ENCODE data around the gene VTN. TPM values are rescaled to one million over a fixed set of nuclear protein-coding genes. Genes with fewer than 3 reads are reported as not detected.

VTN gene
- total and polyA plus RNA-seq, 11 donors = 16.9 to 120 (median 65.3) TPM

DNA sequence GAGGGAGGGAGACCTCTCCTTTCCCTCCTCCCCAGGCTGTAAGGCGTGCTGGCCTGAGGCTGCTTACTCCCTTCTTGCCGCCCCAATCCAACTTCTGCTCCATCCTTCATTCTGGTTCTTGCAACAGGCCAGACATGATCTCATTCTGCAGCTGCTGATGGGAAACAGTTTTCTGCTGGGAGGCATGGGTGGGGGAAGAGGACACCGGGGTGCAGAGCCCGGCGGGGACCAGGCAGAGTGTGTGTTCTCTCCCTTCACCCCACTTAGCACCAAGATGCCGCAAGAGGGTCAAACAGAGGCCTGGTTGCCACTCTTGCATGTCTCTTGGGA is 2.8 kb upstream of the VTN start:
- Histone ChIP-seq H3K27ac (no peak overlapping the region), H3K36me3 (no peaks in the 10 kb centered on the region), H3K27me3 (no peaks in the 10 kb centered on the region), H3K4me1 (peaks cover 7 to 39% (median 25%) of the 10 kb centered on the region in 12 donors), H3K4me3 (peak overlapping the region in 7 of 12 donors; percentile 60 to 85 (median 66)), H3K9me3 (no peaks in the 10 kb centered on the region)
- 77 to 89% (median 84%) methylated on average over 6 of the region's 6 CpGs for WGBS, 4 donors
- intact Hi-C loops (cut with DNase I) = loop anchor here in 1 of 10 donors (10.0 kb wide), 1 partner anchor 58 kb away; the partner anchor contains the start of gene TMEM97
- ATAC-seq (no peak), DNase-seq (no peak)
- TF ChIP-seq POLR2A (IDR thresholded peaks at IDR 0.05) = no peak
- TF ChIP-seq, protein P1, sequence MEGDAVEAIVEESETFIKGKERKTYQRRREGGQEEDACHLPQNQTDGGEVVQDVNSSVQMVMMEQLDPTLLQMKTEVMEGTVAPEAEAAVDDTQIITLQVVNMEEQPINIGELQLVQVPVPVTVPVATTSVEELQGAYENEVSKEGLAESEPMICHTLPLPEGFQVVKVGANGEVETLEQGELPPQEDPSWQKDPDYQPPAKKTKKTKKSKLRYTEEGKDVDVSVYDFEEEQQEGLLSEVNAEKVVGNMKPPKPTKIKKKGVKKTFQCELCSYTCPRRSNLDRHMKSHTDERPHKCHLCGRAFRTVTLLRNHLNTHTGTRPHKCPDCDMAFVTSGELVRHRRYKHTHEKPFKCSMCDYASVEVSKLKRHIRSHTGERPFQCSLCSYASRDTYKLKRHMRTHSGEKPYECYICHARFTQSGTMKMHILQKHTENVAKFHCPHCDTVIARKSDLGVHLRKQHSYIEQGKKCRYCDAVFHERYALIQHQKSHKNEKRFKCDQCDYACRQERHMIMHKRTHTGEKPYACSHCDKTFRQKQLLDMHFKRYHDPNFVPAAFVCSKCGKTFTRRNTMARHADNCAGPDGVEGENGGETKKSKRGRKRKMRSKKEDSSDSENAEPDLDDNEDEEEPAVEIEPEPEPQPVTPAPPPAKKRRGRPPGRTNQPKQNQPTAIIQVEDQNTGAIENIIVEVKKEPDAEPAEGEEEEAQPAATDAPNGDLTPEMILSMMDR (IDR thresholded peaks at IDR 0.05) = no peak

DNA sequence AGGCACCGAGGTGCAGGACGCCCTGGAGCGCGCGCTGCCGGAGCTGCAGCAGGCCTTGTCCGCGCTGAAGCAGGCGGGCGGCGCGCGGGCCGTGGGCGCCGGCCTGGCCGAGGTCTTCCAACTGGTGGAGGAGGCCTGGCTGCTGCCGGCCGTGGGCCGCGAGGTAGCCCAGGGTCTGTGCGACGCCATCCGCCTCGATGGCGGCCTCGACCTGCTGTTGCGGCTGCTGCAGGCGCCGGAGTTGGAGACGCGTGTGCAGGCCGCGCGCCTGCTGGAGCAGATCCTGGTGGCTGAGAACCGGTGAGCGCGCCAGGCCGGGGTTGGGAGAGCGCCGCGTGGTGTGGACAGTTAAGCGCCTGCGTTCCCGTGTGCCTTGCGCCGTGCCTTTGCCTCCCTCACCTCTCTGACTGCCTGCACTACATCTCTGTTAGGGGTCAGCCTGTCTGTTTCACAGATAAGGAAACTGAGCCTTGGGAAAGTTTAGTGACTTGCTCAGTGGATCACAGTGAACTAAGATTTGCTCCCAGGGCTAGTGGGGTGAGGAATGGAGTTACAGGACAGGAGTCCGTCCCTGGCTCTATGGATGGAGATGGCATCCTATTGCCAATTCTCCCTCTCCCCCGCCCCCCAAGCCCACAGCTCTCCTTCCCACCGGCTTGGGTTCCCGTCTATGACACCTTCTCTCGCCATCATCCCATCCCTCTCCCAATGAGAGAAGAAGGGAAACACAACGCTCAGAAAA is 2.3 kb upstream of the VTN start:
- Histone ChIP-seq H3K27me3 (no peaks in the 10 kb centered on the region), H3K4me3 (peak overlapping the region; percentile 47 to 85 (median 64)), H3K36me3 (peaks cover 0 to 4% (median 0%) of the 10 kb centered on the region in 9 donors), H3K27ac (peak overlapping the region in 11 of 12 donors; percentile 62 to 86 (median 78)), H3K4me1 (peaks cover 7 to 39% (median 25%) of the 10 kb centered on the region in 12 donors), H3K9me3 (no peaks in the 10 kb centered on the region)
- 8 to 18% (median 13%) methylated on average over 30 to 53 of the region's 53 CpGs for WGBS, 4 donors
- intact Hi-C loops (cut with DNase I) = loop anchor here in 1 of 10 donors (10.0 kb wide), 1 partner anchor 58 kb away; the partner anchor contains the start of gene TMEM97
- no peak for DNase-seq
- peak in 2 of 4 donors; percentile 0 to 2 for ATAC-seq
- TF ChIP-seq POLR2A (IDR thresholded peaks at IDR 0.05) = no peak
- TF ChIP-seq, protein P1 (IDR thresholded peaks at IDR 0.05) = no peak

DNA sequence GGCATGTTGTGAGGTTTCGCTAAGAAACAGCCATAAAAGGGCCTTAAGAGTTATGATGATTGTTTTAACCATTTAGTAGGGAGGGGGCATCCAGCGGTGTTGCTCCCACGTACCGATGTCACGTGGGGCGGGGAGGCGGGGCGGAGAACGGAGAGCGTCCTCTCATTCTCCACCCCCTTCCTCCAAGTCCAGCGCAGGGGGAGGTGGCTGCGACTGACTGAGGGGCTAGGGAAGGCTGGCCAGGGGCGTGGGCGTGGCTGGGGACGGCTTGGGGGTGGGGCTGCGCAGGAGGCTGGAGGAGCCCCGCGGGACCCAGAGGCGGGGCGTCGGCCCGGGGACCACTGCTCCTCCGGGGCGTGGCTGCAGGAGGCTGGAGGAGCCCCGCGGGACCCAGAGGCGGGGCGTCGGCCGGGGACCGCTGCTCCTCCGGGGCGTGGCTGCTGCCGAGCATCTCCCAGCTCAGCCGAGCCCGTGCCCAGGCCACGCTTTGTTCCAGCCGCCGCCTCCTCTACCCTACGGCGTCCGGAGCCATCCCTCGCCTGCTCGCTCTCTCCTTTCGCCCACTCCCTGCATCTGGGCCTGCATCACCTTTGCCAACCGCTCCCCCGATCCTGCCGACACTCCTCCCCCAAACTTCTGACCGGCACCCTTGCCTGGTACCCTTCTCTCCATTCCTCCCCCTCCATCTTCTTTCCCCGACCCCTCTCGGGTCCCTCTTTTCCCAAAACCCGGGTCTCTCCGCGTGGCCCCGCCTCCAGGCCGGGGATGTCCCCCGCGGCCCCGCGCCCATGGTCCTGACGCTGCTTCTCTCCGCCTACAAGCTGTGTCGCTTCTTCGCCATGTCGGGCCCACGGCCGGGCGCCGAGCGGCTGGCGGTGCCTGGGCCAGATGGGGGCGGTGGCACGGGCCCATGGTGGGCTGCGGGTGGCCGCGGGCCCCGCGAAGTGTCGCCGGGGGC is 1.4 kb upstream of the VTN start, which contains the start of gene SARM1:
Gene SARM1, plus strand, starts transcription at position 450 of the 958 bp plus-strand sequence. Its CDS starts 339 bp downstream, at position 789.
- Histone ChIP-seq H3K9me3 (no peaks in the 10 kb centered on the region), H3K27me3 (no peaks in the 10 kb centered on the region), H3K27ac (peak within 1 kb of the TSS; percentile 47 to 86 (median 78)), H3K4me1 (peaks cover 7 to 39% (median 25%) of the 10 kb centered on the region in 12 donors), H3K4me3 (peak within 1 kb of the TSS; percentile 47 to 85 (median 64)), H3K36me3 (peaks cover 0 to 6% (median 0%) of the 10 kb centered on the region in 9 donors)
- TF ChIP-seq, protein P1 (IDR thresholded peaks at IDR 0.05) = no peak
- peak in 1 of 2 donors; percentile 27 for TF ChIP-seq POLR2A (IDR thresholded peaks at IDR 0.05)
- 0 to 1% (median 1%) methylated on average over 48 to 80 of the region's 80 CpGs for WGBS, 4 donors
- intact Hi-C loops (cut with DNase I) = loop anchor here in 1 of 10 donors (10.0 kb wide), 1 partner anchor 57 kb away; the partner anchor contains the start of gene TMEM97
- DNase-seq = peak; percentile 91 to 95 (median 92)
- peak; percentile 78 to 90 (median 82) for ATAC-seq
